Measurements from ENCODE around the gene EMID1. TPM values are rescaled to one million over a fixed set of nuclear protein-coding genes. Genes with fewer than 3 reads are reported as not detected.

Gene EMID1
- total RNA-seq, 1 experiment from 2014 or later = not detected

DNA sequence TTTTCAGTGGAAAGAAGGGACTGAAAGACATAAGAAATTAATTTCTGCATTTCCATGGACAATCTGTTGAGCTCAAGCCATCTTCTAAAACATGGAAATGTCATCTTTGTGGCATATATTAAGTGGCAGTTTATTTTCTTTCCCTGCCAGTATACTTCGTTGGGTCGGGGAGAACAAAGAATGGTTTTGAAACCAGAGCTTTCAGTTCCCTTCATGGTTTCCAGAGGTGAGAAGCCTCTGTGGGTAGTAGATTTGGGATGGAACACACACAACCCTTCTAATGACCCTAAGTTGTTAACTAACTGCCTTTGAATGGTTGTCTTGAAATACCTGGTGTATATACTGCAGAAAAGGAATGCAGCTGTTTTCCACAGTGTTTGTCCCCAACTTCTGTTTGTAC lies 83.1 kb downstream of the EMID1 start:
- no peak for DNase-seq (ENCODE audit: low read depth)

DNA sequence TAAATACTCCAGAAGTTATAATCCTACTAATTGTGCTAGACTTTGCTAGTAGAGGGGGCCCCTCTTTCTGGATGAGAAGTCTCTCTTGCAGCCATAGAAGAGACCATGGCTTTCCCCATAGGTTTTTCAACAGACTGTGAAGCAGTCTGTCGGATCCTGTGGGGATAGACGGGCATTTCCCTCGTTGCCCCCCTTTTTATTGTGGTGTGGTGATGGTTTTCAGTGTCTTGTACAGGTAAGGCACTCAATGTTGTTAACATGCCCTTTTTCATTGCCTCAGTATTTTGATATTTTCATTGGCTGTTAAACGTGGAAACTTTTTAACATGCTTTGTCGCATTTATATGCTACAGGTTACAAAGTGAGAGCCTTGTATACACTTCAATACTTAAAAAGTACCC lies 84.4 kb downstream of the EMID1 start:
- DNase-seq (ENCODE audit: low read depth) = no peak

DNA sequence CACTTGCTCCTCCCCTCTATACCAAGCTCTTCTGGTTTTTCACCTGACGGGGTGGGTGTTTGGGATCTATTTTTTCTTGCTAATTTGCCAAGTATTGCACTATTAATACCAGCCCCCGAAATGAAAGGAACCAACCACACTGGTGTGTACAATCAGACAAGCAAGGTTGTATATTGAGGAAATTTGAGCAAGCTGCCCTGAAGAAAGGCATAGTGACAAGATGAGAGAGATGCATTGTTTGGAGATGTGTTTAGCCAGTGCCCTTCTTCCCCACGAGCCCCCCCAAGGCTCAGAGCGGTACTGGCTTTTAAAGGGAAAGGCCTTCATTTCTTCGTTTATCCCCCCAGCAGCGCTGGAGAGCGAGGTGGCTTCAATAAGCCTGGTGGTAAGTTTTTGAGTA lies 85.5 kb downstream of the EMID1 start:
- no peak for DNase-seq (ENCODE audit: low read depth)

DNA sequence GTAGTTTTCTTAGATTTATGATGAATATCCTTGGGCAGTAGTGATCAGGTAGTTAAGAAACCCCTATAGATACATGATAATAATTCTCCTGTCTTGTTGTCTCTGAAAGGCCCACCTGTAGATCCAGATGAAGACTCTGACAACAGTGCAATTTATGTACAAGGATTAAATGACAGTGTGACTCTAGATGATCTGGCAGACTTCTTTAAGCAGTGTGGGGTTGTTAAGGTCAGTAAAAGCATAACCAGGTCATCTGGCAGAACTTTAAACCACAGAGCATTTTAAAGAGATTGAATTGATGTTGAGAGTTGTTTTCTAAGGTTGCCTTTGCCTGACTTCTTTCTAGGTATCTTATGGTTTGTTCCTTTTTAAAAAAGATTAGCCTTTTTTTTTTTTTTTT lies 86.7 kb downstream of the EMID1 start:
- DNase-seq (ENCODE audit: low read depth) = no peak

DNA sequence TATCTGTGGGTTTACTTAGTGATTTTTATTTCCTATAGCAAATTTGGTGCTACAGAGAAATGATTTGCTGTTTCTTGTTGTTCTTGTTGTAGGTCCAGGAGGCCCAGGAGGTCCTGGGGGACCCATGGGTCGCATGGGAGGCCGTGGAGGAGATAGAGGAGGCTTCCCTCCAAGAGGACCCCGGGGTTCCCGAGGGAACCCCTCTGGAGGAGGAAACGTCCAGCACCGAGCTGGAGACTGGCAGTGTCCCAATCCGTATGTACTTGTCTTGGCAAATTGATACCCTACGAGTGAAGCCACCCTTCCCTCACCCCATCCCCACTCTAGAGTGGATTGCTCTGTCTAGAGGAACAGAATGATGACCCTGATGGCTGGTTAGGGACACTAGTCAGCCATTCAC lies 92.9 kb downstream of the EMID1 start:
- DNase-seq (ENCODE audit: low read depth) = no peak

DNA sequence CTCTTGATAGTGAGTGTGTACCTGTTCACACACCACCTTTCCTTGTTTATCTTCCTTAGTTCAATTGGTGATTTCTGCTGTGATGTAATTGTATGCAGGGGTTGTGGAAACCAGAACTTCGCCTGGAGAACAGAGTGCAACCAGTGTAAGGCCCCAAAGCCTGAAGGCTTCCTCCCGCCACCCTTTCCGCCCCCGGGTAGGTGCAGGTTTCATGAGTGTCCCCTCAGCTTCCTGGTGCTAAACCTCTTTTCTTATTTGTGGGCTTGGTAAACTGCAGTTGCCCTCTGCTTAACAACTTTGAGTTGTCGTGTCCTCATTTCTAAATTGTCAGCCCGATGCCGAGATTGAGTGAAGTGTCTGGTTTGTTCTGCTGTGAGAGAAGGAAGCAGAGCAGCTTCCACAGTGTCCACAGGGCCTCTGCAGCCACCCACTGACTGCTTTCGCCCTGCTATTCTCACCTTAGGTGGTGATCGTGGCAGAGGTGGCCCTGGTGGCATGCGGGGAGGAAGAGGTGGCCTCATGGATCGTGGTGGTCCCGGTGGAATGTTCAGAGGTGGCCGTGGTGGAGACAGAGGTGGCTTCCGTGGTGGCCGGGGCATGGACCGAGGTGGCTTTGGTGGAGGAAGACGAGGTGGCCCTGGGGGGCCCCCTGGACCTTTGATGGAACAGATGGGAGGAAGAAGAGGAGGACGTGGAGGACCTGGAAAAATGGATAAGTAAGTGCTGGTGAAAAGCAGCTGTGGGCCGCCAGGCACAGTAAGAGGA lies 93.6 kb downstream of the EMID1 start:
- no peak for DNase-seq (ENCODE audit: low read depth)

DNA sequence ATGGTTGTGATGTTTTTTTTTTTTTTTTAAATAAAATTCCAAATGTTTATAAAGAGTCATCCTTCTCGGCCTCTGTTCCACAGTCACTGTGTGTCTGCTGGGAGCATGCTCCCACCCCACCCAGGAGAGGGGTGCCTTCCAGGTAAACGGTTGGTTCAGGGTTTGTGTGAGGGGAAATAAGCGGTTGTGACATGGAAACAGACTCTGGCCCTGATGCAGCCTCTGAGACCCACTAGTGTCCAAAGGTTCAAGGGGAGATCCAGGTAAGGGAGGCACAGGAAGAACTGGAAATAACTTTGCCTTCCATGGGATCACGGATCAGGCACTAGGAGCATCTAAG lies 94.7 kb downstream of the EMID1 start:
- DNase-seq (ENCODE audit: low read depth) = no peak

DNA sequence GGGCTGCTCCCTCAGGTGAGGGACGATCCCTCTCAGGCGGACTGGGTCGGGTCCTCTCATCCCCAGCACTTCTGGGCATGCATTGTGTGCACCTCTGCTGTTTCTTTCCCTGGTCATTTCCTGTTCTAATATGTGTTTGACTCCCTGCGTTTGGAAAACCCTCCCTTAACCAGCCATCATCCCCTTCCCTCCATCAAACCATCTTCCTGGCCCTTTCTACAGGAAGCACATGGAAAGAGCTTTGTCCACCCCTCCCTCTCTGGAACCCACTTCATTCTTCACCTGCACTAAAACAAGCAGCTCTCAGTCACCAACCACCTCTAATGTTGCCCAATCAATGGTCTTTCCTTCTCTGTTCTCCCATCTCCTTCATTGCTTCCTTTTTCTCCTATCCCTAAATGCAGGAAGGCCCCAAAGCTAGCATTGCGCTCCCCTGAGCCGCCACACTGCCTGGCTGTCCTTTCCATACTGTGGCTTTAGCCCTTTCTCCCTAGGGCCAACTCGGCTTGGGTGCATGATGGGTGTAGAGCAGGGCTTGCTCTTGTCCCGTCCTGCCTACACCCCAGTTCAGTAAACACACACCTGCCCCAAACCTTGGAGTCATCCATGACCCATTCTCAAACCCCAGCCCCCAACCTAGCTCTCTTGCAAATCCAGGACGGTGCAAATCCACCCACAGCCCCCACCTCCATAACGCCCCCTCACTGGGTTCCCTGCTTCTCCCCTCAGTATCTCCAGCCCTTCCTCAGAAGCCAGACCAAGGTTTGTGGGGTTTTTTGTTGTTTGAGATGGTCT lies 95.3 kb downstream of the EMID1 start:
- no peak for DNase-seq (ENCODE audit: low read depth)

DNA sequence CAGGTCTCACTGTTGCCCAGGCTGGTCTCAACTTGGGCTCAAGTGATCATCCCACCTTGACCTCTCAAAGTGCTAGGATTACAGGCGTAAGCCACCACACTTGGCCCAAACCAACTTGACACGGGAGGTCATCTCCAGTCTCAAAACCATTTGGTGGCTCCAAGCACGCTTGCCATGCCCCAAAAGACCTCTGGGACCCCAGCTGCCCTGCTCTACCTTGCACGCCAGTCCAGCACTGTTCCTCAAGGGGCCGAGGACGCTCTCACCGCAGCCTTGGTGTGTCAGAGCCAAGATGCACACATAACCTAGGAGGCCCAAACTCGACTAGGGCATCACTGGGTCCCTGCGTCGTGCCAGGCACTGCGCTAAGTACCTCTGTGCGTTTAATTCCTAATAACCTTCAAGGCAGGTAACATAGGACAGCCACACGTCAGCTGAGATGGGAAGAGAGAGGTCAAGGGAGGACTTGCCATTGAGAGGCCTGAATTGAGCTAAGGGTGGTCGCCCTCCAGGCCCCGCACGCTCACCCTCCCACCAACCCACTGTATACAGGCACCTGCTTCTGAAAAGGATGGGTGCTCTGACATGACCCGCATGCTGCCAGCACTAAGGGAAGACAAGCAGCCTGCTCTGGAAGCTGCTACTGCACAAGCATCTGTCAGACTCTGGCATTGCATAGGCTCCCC lies 96.2 kb downstream of the EMID1 start:
- DNase-seq (ENCODE audit: low read depth) = no peak

DNA sequence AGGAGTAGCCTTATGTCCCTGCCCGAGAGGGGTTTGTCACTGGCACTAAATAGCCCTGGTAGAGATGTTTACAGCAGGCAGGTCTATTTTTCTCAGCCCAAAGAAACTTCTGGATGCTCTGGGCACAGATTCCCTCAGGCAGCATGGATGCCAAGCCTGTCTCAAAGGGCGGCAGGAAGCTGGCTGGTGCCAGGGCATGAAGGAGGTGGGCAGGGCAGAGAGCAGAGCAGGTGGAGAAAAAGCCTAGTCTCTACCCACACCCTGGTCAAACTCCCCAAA lies 96.6 kb downstream of the EMID1 start:
- no peak for DNase-seq (ENCODE audit: low read depth)

DNA sequence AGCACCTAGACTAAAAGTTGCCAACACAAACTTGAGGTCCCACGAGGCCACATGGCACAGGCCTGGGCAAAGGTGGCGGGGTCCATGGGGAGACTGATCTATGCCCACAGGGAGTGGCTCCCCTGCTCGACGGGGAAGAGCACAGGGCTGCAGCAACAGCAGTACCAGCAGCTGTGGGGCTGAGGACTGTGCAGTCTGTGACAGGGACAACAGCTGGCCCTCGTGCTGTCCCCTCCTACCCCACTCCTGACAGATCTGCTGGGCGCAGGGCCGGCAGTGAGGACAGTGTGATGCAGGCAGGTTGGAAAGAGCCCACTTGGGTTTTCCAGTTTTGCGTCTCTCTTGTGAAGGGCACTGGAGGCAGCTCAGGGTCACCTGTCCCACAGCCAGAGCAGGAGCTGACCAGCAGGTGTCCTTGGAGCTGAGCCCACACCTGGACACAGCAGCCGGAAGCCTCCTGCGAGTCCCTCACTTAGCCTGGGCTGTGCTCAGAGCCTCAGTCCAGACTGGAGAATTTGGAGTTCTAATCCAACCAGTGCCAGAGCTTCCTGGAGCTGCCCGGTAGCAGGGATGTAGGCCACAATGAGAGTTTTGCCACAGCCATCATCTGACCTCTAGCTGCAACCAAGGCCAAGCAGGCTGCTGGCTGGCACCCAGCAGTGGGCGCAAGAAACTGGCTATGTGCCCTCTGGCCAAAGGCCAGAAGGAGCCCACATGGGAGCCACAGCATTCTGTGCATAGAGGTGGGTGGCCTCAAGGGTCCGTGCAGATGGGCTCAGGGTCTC lies 97.2 kb downstream of the EMID1 start:
- no peak for DNase-seq (ENCODE audit: low read depth)

DNA sequence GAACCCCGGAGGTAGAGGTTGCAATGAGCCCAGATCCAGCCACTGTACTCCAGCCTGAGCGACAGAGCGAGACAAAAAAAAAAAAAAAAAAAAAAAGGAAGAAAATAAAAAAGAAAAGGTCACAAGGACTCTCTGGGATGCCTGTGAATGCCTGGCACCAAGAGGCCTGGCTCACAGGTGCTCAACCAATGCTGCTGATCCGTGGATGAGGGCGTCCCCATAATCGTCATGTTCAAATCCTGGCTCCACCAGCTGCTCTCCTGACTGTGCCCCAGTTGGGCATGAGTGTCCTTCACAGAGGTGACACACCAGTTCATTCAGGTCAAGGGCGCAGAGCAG lies 100.1 kb downstream of the EMID1 start:
- DNase-seq (ENCODE audit: low read depth) = no peak

DNA sequence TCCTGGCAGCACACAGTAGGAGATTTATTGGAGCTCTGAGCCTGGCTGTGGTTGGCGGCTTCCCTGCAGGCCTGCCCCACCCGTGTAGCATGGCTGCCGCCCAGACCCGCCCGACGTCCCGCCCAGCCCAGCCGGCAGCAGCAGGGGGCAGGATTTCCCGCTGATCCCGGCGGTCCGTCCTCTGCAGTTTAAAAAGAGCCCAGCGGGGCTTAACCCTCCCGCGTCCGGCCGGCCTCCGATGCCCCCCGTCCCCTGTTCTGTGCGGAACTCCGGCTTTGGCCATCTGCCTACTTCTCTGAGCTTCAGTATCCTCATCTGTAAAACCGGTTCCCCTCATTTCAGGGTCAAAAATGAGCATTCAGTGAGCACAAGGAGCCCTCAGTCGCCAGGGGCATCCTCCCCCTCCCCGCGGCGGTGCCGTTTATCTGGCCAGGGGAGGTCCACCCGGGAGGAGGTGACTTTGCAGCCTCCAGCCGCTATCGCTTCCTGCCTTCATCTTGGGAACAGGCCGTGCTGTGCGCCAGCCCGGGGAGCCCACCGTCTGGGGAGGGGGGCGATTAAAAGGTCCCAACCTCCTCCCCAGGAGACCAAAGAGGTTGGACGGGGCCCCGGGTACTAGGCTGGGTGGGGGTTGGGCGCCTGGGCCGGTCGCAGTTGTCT lies 100.6 kb downstream of the EMID1 start, which contains the start of gene GAS2L1:
GAS2L1 (plus strand) TSS at position 476 of the 660 bp plus-strand sequence. CDS start 1,456 bp downstream, outside the sequence.
- DNase-seq (ENCODE audit: low read depth) = peak; percentile 82

DNA sequence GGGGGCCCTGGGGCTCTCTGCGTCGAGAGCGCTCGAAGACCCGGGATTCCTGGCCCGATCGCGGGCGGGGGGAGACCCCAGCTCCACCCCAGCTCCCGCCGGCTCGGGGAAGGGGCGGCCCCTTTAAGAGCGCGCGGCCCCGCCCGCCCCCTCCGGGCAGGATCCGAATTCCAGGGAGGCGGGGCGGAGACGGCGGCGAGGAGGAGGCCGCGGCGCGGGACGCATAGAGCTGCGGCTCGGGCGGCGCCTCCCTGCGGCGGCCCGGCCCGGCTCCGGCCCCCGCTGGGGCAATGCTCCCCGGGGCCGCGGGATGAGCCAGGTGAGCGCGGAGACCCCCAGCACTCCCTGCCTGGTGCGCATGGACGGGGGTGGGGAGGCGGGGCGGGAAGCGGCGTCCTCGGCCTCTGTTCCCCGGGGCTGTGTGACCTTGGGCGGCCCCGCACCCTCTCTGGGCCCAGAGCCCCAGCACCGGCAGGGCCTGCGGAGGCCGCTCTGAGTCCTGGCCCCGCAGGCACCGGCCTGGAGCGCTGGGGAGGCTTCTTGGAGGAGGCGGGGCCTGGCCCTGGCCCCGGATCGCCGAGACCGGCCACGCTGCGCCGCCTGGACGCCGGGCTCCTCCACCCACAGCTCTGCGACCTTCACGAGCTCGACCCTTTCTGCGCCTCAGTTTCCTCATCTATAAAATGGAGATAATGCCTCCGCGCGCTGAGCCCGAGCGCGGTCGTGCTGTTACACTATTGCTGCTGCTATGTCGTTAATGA lies 101.3 kb downstream of the EMID1 start:
- peak; percentile 73 for DNase-seq (ENCODE audit: low read depth)

DNA sequence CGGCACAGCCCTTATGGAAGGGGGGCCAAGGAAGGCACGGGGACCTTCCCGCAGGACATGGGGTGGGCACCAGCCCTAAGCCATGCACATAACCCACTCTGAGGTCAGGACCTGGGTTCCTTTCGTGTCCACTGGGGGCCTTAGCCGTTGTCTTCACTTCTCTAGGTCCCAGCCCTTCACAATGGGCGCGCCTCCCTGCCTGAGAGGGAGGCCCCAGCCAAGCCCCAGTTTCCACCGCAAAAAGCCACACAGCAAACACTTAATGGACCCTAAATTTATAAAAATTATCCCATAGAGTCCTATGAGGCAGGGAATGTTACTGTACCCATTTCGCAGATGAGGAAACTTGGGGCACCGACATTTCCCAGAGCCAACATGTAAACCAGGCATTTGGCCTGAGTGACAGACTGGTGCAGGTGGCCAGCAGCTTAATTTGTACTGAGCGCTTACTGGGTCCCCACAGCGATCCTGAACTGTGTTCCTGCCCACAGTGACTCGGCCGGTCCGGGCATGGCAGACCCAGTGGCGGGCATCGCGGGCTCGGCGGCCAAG lies 102.0 kb downstream of the EMID1 start:
- DNase-seq (ENCODE audit: low read depth) = no peak

DNA sequence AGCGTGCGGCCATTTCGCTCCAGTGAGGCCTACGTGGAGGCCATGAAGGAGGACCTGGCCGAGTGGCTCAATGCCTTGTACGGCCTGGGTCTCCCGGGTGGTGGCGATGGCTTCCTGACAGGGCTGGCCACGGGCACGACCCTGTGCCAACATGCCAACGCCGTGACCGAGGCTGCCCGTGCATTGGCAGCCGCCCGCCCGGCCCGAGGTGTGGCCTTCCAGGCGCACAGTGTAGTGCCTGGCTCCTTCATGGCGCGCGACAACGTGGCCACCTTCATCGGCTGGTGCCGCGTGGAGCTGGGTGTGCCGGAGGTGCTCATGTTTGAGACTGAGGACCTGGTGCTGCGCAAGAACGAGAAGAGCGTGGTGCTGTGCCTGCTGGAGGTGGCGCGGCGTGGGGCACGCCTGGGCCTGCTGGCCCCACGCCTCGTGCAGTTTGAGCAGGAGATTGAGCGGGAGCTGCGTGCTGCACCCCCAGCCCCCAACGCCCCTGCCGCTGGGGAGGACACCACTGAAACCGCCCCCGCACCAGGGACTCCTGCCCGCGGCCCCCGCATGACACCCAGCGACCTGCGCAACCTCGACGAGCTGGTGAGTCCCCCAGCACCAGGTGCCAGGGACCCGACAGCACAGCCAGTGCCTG lies 102.6 kb downstream of the EMID1 start:
- DNase-seq (ENCODE audit: low read depth) = no peak

DNA sequence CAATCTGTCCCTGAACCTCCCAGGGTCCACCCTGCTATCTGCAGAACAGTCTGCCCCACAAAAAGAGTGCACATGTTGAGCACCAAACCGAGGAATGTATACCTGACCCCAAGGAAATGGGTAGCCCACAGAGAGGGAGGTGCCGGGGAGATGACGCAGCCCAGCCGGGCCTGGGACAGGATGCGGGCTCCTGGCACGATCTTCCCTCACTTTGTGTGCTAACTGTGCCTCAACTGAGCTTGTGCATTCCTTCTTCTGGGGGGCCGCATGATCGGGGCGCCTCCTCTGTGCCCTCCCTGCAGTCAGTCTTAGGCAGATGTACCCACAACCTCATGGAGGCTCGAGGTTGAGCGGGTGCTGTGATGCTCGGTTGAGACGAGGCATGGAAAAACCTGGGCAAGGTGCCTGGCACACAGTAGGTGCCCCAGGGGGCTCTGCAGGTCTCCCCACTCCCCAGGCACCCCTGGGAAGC lies 103.1 kb downstream of the EMID1 start:
- DNase-seq (ENCODE audit: low read depth) = peak; percentile 91
